Endothelial cell of umbilical vein (primary cell): Measurements from ENCODE around the gene APMAP. TPM values are rescaled to one million over a fixed set of nuclear protein-coding genes. Genes with fewer than 3 reads are reported as not detected.
"Not testable (repeated sequence)": the region's sequence is repeated elsewhere in the genome, so short reads cannot be mapped to it uniquely, and the experiment has no call there.

ENCODE experiments used
- BruUV-seq: library from RNA; stranded (reverse); fragments of 400-500 nt; replicated peaks from 2 replicates; lab custom pipeline; 2021; lab: Mats Ljungman, UMichigan
- CTCF ChIA-PET: fragments of 300-600, 350-600 bp; sonication (Branson Sonifier 250); formaldehyde crosslinking; loops from one replicate; lab custom pipeline; 2021; ENCODE audit warnings: antibody characterized with exemption, inconsistent platforms; lab: Charles Lee
- POLR2A ChIA-PET: fragments of 300-600, 350-600 bp; sonication (Branson Sonifier 250); formaldehyde crosslinking; loops from one replicate; lab custom pipeline; 2021; ENCODE audit warnings: antibody characterized with exemption, inconsistent platforms; lab: Charles Lee
- DNase-seq: peaks from one replicate; pipeline ENCODE4 v3.0.0-alpha.2; 2011; ENCODE audit warnings: low read depth, low spot score
- FAIRE-seq: peaks from 2 replicates; lab custom pipeline; 2011; peaks lifted over from hg19 to GRCh38; lab: Jason Lieb, UNC
- H2AFZ ChIP-seq: 2 replicates; pipeline ENCODE4 v1.6.0; 2012; ENCODE audit warnings: low read depth, low read length, control low read depth, inconsistent platforms
- H3K27ac ChIP-seq: 2 replicates; pipeline ENCODE4 v1.5.1; 2011; ENCODE audit warnings: low read depth, mild to moderate bottlenecking, control low read depth, low read length, moderate library complexity; ENCODE audit not compliant: insufficient read depth
- H3K27me3 ChIP-seq, 2 experiments: 2 replicates each; pipeline versions ENCODE4 v1.6.0 to v1.6.1; 2011; ENCODE audit warnings: low read length in 2 of 2, mixed read lengths in 1 of 2; ENCODE audit not compliant: control insufficient read depth in 2 of 2, insufficient read depth in 2 of 2
- H3K36me3 ChIP-seq, 2 experiments: 2 replicates in 1 of 2; 3 replicates in 1 of 2; pipeline ENCODE4 v1.5.1; 2011; ENCODE audit warnings: low read length in 2 of 2, mild to moderate bottlenecking in 1 of 2, moderate library complexity in 1 of 2; ENCODE audit not compliant: control insufficient read depth in 2 of 2, insufficient read depth in 2 of 2; ENCODE audit errors: extremely low read depth in 1 of 2
- H3K4me1 ChIP-seq: 3 replicates; pipeline ENCODE4 v1.5.1; 2011; ENCODE audit warnings: mild to moderate bottlenecking, low read length; ENCODE audit not compliant: control insufficient read depth, insufficient read depth; ENCODE audit errors: extremely low read depth
- H3K4me2 ChIP-seq: 2 replicates; pipeline ENCODE4 v1.6.1; 2011; ENCODE audit warnings: low read length, control low read depth, mixed read lengths; ENCODE audit not compliant: insufficient read depth
- H3K4me3 ChIP-seq, 3 experiments: fragments of 200-600 bp in 1 of 3; sonication (generic), shearing (Covaris generic) in 1 of 3; replicated peaks in 1 of 3; 2 replicates each; pipeline ENCODE4 v1.5.1; 2011 to 2016; ENCODE audit warnings: control low read depth in 3 of 3, low read length in 3 of 3, mild to moderate bottlenecking in 2 of 3, inconsistent platforms in 1 of 3, low read depth in 1 of 3, moderate library complexity in 1 of 3; ENCODE audit not compliant: insufficient read depth in 1 of 3
- H3K79me2 ChIP-seq: 2 replicates; pipeline ENCODE4 v1.6.0; 2012; ENCODE audit warnings: low read length, inconsistent platforms; ENCODE audit not compliant: control insufficient read depth, insufficient read depth
- H3K9ac ChIP-seq: replicated peaks from 2 replicates; pipeline ENCODE3; 2011; ENCODE audit warnings: low read length, control low read depth; ENCODE audit not compliant: insufficient read depth; ENCODE audit errors: extremely low read depth
- H3K9me1 ChIP-seq: replicated peaks from 3 replicates; pipeline ENCODE4 v1.6.0; 2011; ENCODE audit warnings: mild to moderate bottlenecking, low read length; ENCODE audit not compliant: control insufficient read depth, insufficient read depth; ENCODE audit errors: extremely low read depth
- H3K9me3 ChIP-seq: replicated peaks from 2 replicates; pipeline ENCODE4 v1.5.1; 2012; ENCODE audit warnings: low read length, inconsistent platforms; ENCODE audit not compliant: control insufficient read depth, insufficient read depth
- H4K20me1 ChIP-seq: replicated peaks from 2 replicates; pipeline ENCODE3; 2011; ENCODE audit warnings: mild to moderate bottlenecking, low read length; ENCODE audit not compliant: control insufficient read depth, insufficient read depth; ENCODE audit errors: extremely low read depth
- CTCF ChIP-seq, 2 donors: IDR thresholded peaks; 1 replicate in 1 of 2; 2 replicates in 1 of 2; pipeline ENCODE4 v1.5.1; 2011; ENCODE audit warnings: low read length in 2 of 2, mild to moderate bottlenecking in 2 of 2, moderate library complexity in 2 of 2, control low read depth in 1 of 2, inconsistent platforms in 1 of 2, low read depth in 1 of 2; ENCODE audit not compliant: insufficient read depth in 1 of 2; ENCODE audit errors: extremely low read depth in 1 of 2
- EZH2 ChIP-seq: IDR thresholded peaks from 2 replicates; pipeline ENCODE4 v1.6.1; 2012; ENCODE audit warnings: borderline replicate concordance, low read depth, mild to moderate bottlenecking, moderate library complexity, low read length, inconsistent platforms; ENCODE audit not compliant: severe bottlenecking
- FOS ChIP-seq: IDR thresholded peaks from 2 replicates; pipeline ENCODE4 v1.6.1; 2011; ENCODE audit warnings: mild to moderate bottlenecking, low read length, moderate library complexity, borderline replicate concordance; ENCODE audit not compliant: insufficient read depth
- GATA2 ChIP-seq: IDR thresholded peaks from 2 replicates; pipeline ENCODE4 v1.7.0; 2011; ENCODE audit warnings: low read depth, mild to moderate bottlenecking, moderate library complexity, mixed read lengths, low read length; ENCODE audit not compliant: insufficient read length, insufficient read depth
- MAX ChIP-seq: IDR thresholded peaks from 2 replicates; pipeline ENCODE4 v1.6.1; 2011; ENCODE audit not compliant: insufficient read depth, insufficient read length
- MYC ChIP-seq: IDR thresholded peaks from one replicate; pipeline ENCODE4 v1.6.1; 2011; ENCODE audit warnings: mild to moderate bottlenecking, low read depth, low read length
- POLR2AphosphoS5 ChIP-seq: IDR thresholded peaks from 2 replicates; pipeline ENCODE4 v1.6.1; 2012; ENCODE audit warnings: low read depth, mild to moderate bottlenecking, control low read depth, low read length, moderate library complexity; ENCODE audit not compliant: insufficient read depth
- dilution Hi-C: fragments of 300-500 bp; cut with MboI; formaldehyde crosslinking; loops from one replicate; pipeline ENCODE4 v1.15.0; 2019; ENCODE audit warnings: low sequenced_read_pairs; ENCODE audit not compliant: extremely low pct_ligation_motif_present
- intact Hi-C: fragments of 100-400 bp; cut with micrococcal nuclease; formaldehyde crosslinking; loops from one replicate; pipeline ENCODE4 v1.10.0; 2022
- polyA plus RNA-seq, 4 experiments: library from polyadenylated mRNA; depleted of rRNA in 3 of 4; stranded (reverse) in 3 of 4; unstranded in 1 of 4; fragments of >200 nt; gene quantifications; 2 replicates each; pipeline versions ENCODE4 v1.2.1 to v1.2.3, GENCODE V29; 2011 to 2012; ENCODE audit warnings: missing spikeins in 1 of 4
- total RNA-seq: library from RNA; stranded (reverse); gene quantifications from 2 replicates; pipeline ENCODE4 v1.2.3, GENCODE V29; 2021

APMAP gene
- total and polyA plus RNA-seq, 2 donors (not counting 3 experiments of a cell fraction or from before 2014, with no cell fraction given) = 80.7 to 110 TPM

- Histone ChIP-seq H3K4me2 (no peak overlapping the region), H3K9me1 (no peaks in the 10 kb centered on the region), H3K4me1 (no peaks in the 10 kb centered on the region), H3K9me3 (no peaks in the 10 kb centered on the region), H3K4me3 (no peak overlapping the region), H3K36me3 (no peaks in the 10 kb centered on the region), H3K9ac (no peak overlapping the region), H4K20me1 (no peaks in the 10 kb centered on the region), H2AFZ (no peak overlapping the region), H3K79me2 (no peaks in the 10 kb centered on the region), H3K27ac (no peak overlapping the region), H3K27me3 (no peaks in the 10 kb centered on the region)
- POLR2A ChIA-PET = no interaction called here
- BruUV-seq = no TSS peak
- DNase-seq (no peak), FAIRE-seq (no peak)
- TF ChIP-seq EZH2 = no peak
- no peak for TF ChIP-seq MYC
- TF ChIP-seq GATA2 = no peak
- TF ChIP-seq FOS = no peak
- no peak for TF ChIP-seq CTCF (IDR thresholded peaks at IDR 0.05; ENCODE audit: extremely low read depth in 1 of 2, insufficient read depth in 1 of 2, low read depth in 1 of 2, low read length in 2 of 2)
- TF ChIP-seq POLR2AphosphoS5 = no peak
- no peak for TF ChIP-seq MAX
- intact Hi-C loops = no loop called here
- CTCF ChIA-PET = no interaction called here
- dilution Hi-C loops = no loop called here
Observed at GRCh38 chr20:24933266-24933908, 59.2 kb downstream of the APMAP start.

- CTCF ChIA-PET = interaction anchor here (0.7 kb wide), 1 partner anchor 23 kb away, joined by 3 read pairs; no protein-coding TSS in a partner anchor
- H3K9ac ChIP-seq, H3K79me2 ChIP-seq, H3K9me3 ChIP-seq, H3K36me3 ChIP-seq, H3K27ac ChIP-seq, H3K4me2 ChIP-seq, FAIRE-seq, BruUV-seq, intact Hi-C loops, DNase-seq, H3K4me3 ChIP-seq, dilution Hi-C loops, H3K9me1 ChIP-seq, H2AFZ ChIP-seq, H3K27me3 ChIP-seq, H3K4me1 ChIP-seq, H4K20me1 ChIP-seq, POLR2A ChIA-PET: not testable (repeated sequence)
Observed at GRCh38 chr20:24931893-24932292, 60.7 kb downstream of the APMAP start.
